Esophagus muscularis mucosa (tissue), 3 donors: ENCODE data around the gene DPYD.

Source experiments
- CTCF ChIP-seq, 3 experiments: fragments of 200-600 bp in 2 of 3; fragments of 450-650 bp in 1 of 3; sonication (generic) in 2 of 3; IDR thresholded peaks; one replicate each; pipeline ENCODE4 v1.5.1; 2017 to 2019; ENCODE audit warnings: antibody characterized with exemption in 3 of 3, mild to moderate bottlenecking in 2 of 3, moderate library complexity in 1 of 3
- POLR2A ChIP-seq: fragments of 450-650 bp; IDR thresholded peaks from one replicate; pipeline ENCODE4 v1.6.1; 2017; ENCODE audit warnings: antibody characterized with exemption, moderate library complexity, mild to moderate bottlenecking, low read depth

- TF ChIP-seq POLR2A: no peak
- no peak for TF ChIP-seq CTCF (IDR thresholded peaks at IDR 0.05)
Measured at GRCh38 chr1:97812076-97812475, 108.8 kb downstream of the DPYD start.
